K562 (cell line): ENCODE data around the gene PPM1G. TPM values are rescaled to one million over a fixed set of nuclear protein-coding genes. Genes with fewer than 3 reads are reported as not detected.

Source experiments
- DPF2 ChIP-seq: fragments of 450-650 bp; IDR thresholded peaks from 2 replicates; pipeline ENCODE4 v1.6.1; 2016
- HDAC1 ChIP-seq, 2 experiments: fragments of 450-650 bp; IDR thresholded peaks; 2 replicates each; pipeline ENCODE4 v1.6.1; 2016 to 2017; ENCODE audit warnings: inconsistent platforms in 1 of 2, mild to moderate bottlenecking in 1 of 2, moderate library complexity in 1 of 2
- HMG20A ChIP-seq: fragments of 450-650 bp; formaldehyde crosslinking; conservative IDR thresholded peaks from 2 replicates; pipeline ENCODE4 v1.4.0; 2020; ENCODE audit warnings: mild to moderate bottlenecking, mixed read lengths
- JUN ChIP-seq, 2 experiments: sonication (generic) in 1 of 2; formaldehyde crosslinking in 1 of 2; IDR thresholded peaks; 2 replicates each; pipeline versions ENCODE4 v1.6.1 to v1.8.0; 2012 to 2022; ENCODE audit warnings: borderline replicate concordance in 2 of 2, mild to moderate bottlenecking in 2 of 2, improper control_type of control experiment in 1 of 2, low read depth in 1 of 2, low read length in 1 of 2, missing genetic modification reagents in 1 of 2
- NFYB ChIP-seq: IDR thresholded peaks from 2 replicates; pipeline ENCODE4 v1.6.1; 2011; ENCODE audit warnings: mild to moderate bottlenecking, moderate library complexity; ENCODE audit not compliant: insufficient read length; ENCODE audit errors: extremely low read depth
- OTX1 ChIP-seq: fragments of 450-650 bp; formaldehyde crosslinking; IDR thresholded peaks from 2 replicates; pipeline ENCODE4 v1.4.0; 2022; ENCODE audit warnings: mild to moderate bottlenecking
- STAG1 ChIP-seq: sonication (generic); formaldehyde crosslinking; IDR thresholded peaks from 2 replicates; pipeline ENCODE4 v1.5.0; 2020; ENCODE audit warnings: missing genetic modification reagents, borderline replicate concordance
- STAT5A ChIP-seq: IDR thresholded peaks from 2 replicates; pipeline ENCODE4 v1.6.1; 2012; ENCODE audit warnings: low read length, inconsistent platforms, borderline replicate concordance
- STAT5B ChIP-seq: fragments of 250-450 bp; sonication (Bioruptor Pico); IDR thresholded peaks from 2 replicates; pipeline ENCODE4 v1.8.0; 2021; ENCODE audit warnings: mild to moderate bottlenecking, inconsistent platforms
- THAP7 ChIP-seq: fragments of 250-450 bp; sonication (Bioruptor Pico); IDR thresholded peaks from 2 replicates; pipeline ENCODE4 v1.5.0; 2021
- XRCC3 ChIP-seq: fragments of 450-650 bp; IDR thresholded peaks from 2 replicates; pipeline ENCODE4 v1.6.1; 2017; ENCODE audit warnings: mild to moderate bottlenecking, moderate library complexity
- ZNF431 ChIP-seq: sonication (generic); formaldehyde crosslinking; IDR thresholded peaks from 2 replicates; pipeline ENCODE4 v1.8.0; 2022; ENCODE audit warnings: mild to moderate bottlenecking, missing genetic modification reagents
- ZNF668 ChIP-seq: fragments of 250-450 bp; sonication (Bioruptor Pico); IDR thresholded peaks from 2 replicates; pipeline ENCODE4 v1.8.0; 2022; ENCODE audit warnings: mild to moderate bottlenecking, inconsistent platforms
- ZNF695 ChIP-seq: fragments of 450-650 bp; formaldehyde crosslinking; IDR thresholded peaks from 2 replicates; pipeline ENCODE4 v1.4.0; 2020; ENCODE audit warnings: mild to moderate bottlenecking, moderate library complexity
- polyA plus RNA-seq, 8 experiments: library from polyadenylated mRNA; depleted of rRNA in 4 of 8; stranded (reverse) in 5 of 8; unstranded in 3 of 8; fragments of >200 nt; fragmentation: Nextera tagmentation in 2 of 8; fragmentation: Illumina TruSeq in 1 of 8; extraction: Ambion mirVana in 2 of 8; extraction: Trizol in 1 of 8; gene quantifications; 2 replicates each; pipeline versions ENCODE4 v1.2.1 to v1.2.3, GENCODE V29; 2011 to 2014; ENCODE audit warnings: inconsistent platforms in 1 of 8, missing spikeins in 1 of 8
- total RNA-seq, 7 experiments: library from RNA; depleted of rRNA in 6 of 7; stranded (reverse); fragments of >200 nt in 6 of 7; fragmentation: Illumina TruSeq in 2 of 7; extraction: Trizol in 2 of 7; gene quantifications; 2 replicates each; pipeline versions ENCODE4 v1.2.1 to v1.2.3, GENCODE V29; 2011 to 2021; ENCODE audit warnings: low replicate concordance in 1 of 7
- TF ChIP-seq, protein P1 (sequence below), 2 experiments: fragments of 450-650 bp; conservative IDR thresholded peaks; 2 replicates each; pipeline ENCODE4 v1.6.1; 2017; ENCODE audit warnings: mild to moderate bottlenecking in 2 of 2, moderate library complexity in 2 of 2
- TF ChIP-seq, protein P2 (sequence below), 2 experiments: fragments of 450-650 bp in 1 of 2; sonication (generic) in 1 of 2; formaldehyde crosslinking in 1 of 2; IDR thresholded peaks; 2 replicates each; pipeline versions ENCODE4 v1.7.1 to v1.9.0; 2016 to 2022; ENCODE audit warnings: inconsistent platforms in 1 of 2, mild to moderate bottlenecking in 1 of 2, missing genetic modification reagents in 1 of 2

Gene PPM1G
- total and polyA plus RNA-seq, 9 of the 15 experiments (the other 6 are each of a cell fraction or from before 2014, with no cell fraction given): 61.7 to 230 (median 153) TPM

DNA sequence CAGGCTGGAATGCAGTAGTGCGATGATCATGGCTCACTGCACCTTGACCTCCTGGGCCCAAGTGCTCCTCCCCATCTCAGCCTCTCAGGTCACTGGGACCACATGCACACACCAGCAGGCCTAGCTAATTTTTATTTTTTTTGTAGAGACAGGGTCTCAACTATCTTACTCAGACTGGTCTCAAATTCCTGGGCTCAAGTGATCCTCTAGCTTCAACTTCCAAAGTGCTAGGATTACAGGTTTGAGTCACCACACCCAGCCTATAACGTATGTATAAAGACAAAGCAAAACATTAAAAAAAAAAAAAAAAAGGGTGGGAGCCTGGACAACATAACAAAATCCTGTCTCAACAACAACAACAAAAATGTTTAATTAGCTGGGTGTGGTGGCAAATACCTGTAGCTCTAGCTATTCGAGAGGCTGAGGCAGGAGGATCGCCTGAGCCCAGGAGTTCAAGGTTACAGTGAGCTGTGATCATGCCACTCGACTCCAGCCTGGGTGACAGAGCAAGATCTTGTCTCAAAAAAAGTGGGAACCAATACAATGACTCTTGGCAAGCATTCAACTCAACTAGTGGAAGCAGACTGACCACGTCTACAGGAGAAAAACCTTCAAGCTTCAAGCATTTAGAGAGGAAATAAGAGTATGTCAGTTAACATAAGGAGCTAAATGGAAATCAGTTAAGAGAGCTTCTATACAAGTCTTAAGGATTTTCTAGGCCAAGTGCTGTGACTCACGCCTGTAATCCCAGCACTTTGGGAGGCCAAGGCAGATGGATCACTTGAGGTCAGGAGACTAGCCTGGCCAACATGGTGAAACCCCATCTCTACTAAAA is 55.4 kb downstream of the PPM1G start (continued):
- TF ChIP-seq ZNF431 (CRISPR knock-in tag) (no peak), STAG1 (no peak), XRCC3 (no peak), NFYB (no peak), DPF2 (peak; percentile 90), HMG20A (CRISPR knock-in tag) (no peak), ZNF695 (CRISPR knock-in tag) (no peak), STAT5A (no peak), STAT5B (CRISPR knock-in tag) (no peak), OTX1 (CRISPR knock-in tag) (no peak), JUN (IDR thresholded peaks at IDR 0.05; ENCODE audit: borderline replicate concordance, low read depth, low read length) (no peak), JUN (CRISPR knock-in tag; IDR thresholded peaks at IDR 0.05; ENCODE audit: borderline replicate concordance) (no peak), ZNF668 (CRISPR knock-in tag) (no peak), HDAC1 (IDR thresholded peaks at IDR 0.05) (peak in 1 of 2 experiments; percentile 55; a peak in 1 of 4 replicates), THAP7 (CRISPR knock-in tag) (no peak)
- TF ChIP-seq, protein P1, sequence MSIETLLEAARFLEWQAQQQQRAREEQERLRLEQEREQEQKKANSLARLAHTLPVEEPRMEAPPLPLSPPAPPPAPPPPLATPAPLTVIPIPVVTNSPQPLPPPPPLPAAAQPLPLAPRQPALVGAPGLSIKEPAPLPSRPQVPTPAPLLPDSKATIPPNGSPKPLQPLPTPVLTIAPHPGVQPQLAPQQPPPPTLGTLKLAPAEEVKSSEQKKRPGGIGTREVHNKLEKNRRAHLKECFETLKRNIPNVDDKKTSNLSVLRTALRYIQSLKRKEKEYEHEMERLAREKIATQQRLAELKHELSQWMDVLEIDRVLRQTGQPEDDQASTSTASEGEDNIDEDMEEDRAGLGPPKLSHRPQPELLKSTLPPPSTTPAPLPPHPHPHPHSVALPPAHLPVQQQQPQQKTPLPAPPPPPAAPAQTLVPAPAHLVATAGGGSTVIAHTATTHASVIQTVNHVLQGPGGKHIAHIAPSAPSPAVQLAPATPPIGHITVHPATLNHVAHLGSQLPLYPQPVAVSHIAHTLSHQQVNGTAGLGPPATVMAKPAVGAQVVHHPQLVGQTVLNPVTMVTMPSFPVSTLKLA (conservative IDR thresholded peaks at IDR 0.05): peak in 1 of 2 experiments; percentile 34; a peak in 1 of 4 replicates
- TF ChIP-seq, protein P2, sequence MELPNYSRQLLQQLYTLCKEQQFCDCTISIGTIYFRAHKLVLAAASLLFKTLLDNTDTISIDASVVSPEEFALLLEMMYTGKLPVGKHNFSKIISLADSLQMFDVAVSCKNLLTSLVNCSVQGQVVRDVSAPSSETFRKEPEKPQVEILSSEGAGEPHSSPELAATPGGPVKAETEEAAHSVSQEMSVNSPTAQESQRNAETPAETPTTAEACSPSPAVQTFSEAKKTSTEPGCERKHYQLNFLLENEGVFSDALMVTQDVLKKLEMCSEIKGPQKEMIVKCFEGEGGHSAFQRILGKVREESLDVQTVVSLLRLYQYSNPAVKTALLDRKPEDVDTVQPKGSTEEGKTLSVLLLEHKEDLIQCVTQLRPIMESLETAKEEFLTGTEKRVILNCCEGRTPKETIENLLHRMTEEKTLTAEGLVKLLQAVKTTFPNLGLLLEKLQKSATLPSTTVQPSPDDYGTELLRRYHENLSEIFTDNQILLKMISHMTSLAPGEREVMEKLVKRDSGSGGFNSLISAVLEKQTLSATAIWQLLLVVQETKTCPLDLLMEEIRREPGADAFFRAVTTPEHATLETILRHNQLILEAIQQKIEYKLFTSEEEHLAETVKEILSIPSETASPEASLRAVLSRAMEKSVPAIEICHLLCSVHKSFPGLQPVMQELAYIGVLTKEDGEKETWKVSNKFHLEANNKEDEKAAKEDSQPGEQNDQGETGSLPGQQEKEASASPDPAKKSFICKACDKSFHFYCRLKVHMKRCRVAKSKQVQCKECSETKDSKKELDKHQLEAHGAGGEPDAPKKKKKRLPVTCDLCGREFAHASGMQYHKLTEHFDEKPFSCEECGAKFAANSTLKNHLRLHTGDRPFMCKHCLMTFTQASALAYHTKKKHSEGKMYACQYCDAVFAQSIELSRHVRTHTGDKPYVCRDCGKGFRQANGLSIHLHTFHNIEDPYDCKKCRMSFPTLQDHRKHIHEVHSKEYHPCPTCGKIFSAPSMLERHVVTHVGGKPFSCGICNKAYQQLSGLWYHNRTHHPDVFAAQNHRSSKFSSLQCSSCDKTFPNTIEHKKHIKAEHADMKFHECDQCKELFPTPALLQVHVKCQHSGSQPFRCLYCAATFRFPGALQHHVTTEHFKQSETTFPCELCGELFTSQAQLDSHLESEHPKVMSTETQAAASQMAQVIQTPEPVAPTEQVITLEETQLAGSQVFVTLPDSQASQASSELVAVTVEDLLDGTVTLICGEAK (IDR thresholded peaks at IDR 0.05): peak; percentile 78
- TF ChIP-seq, protein P2 (CRISPR knock-in tag; IDR thresholded peaks at IDR 0.05): 0 out of 2 replicates have a peak, but pooled peaks have one; percentile 54
